PC-3 (cell line): Measurements from ENCODE around the gene SHROOM2. TPM values are rescaled to one million over a fixed set of nuclear protein-coding genes. Genes with fewer than 3 reads are reported as not detected.

Experiments
- ATAC-seq: fragments of 200-7000 bp; cut with Tn5 transposase; 2 replicates; pipeline ENCODE4 v1.9.1; 2020; ENCODE audit warnings: mild to moderate bottlenecking, moderate library complexity
- BruUV-seq: library from RNA; stranded (reverse); fragments of 400-500 nt; replicated peaks from 2 replicates; lab custom pipeline; 2021; lab: Mats Ljungman, UMichigan
- CTCF ChIA-PET: fragments of 300-600 bp; sonication (Branson Sonifier 250); formaldehyde crosslinking; loops from one replicate; lab custom pipeline; 2022; ENCODE audit warnings: antibody characterized with exemption; lab: Charles Lee
- POLR2A ChIA-PET: fragments of 300-600 bp; sonication (Branson Sonifier 250); formaldehyde crosslinking; loops from one replicate; lab custom pipeline; 2022; ENCODE audit warnings: antibody characterized with exemption; ENCODE audit not compliant: unreplicated experiment; lab: Charles Lee
- DNase-seq: peaks from one replicate; pipeline ENCODE4 v3.0.0-alpha.2; 2015
- H2AFZ ChIP-seq: fragments of 300-600 bp; sonication (generic); 2 replicates; pipeline ENCODE4 v1.6.0; 2016; ENCODE audit warnings: antibody characterized with exemption, low read length
- H3F3A ChIP-seq: fragments of 300-600 bp; sonication (generic); one replicate; pipeline ENCODE4 v1.6.0; 2017; ENCODE audit warnings: antibody characterized with exemption, low read length, control low read depth, mild to moderate bottlenecking; ENCODE audit not compliant: unreplicated experiment
- H3K27ac ChIP-seq: fragments of 300-600 bp; sonication (generic); 2 replicates; pipeline ENCODE4 v1.5.1; 2016; ENCODE audit warnings: mild to moderate bottlenecking, low read length
- H3K27me3 ChIP-seq: fragments of 300-600 bp; sonication (generic); 2 replicates; pipeline ENCODE4 v1.6.1; 2016; ENCODE audit warnings: low read length, mixed read lengths
- H3K36me3 ChIP-seq: fragments of 300-600 bp; sonication (generic); 2 replicates; pipeline ENCODE4 v1.6.1; 2016; ENCODE audit warnings: low read depth, mixed run types, low read length, mixed read lengths
- H3K4me1 ChIP-seq: fragments of 300-600 bp; sonication (generic); 2 replicates; pipeline ENCODE4 v1.5.1; 2016; ENCODE audit warnings: low read length; ENCODE audit not compliant: insufficient read depth
- H3K4me2 ChIP-seq: fragments of 300-600 bp; sonication (generic); 2 replicates; pipeline ENCODE4 v1.6.0; 2016; ENCODE audit warnings: low read length
- H3K4me3 ChIP-seq: fragments of 300-600 bp; sonication (generic); 2 replicates; pipeline ENCODE4 v1.5.1; 2016; ENCODE audit warnings: mild to moderate bottlenecking, low read length, mixed read lengths
- H3K79me2 ChIP-seq: fragments of 300-600 bp; sonication (generic); 2 replicates; pipeline ENCODE4 v1.6.1; 2017; ENCODE audit warnings: low read length, mixed read lengths
- H3K9ac ChIP-seq: fragments of 300-600 bp; sonication (generic); 2 replicates; pipeline ENCODE4 v1.6.0; 2016; ENCODE audit warnings: mild to moderate bottlenecking, low read length
- H3K9me2 ChIP-seq: fragments of 300-600 bp; sonication (generic); replicated peaks from 2 replicates; pipeline ENCODE4 v1.6.1; 2016; ENCODE audit warnings: mixed run types, low read length, mixed read lengths
- H3K9me3 ChIP-seq: fragments of 300-600 bp; sonication (generic); 2 replicates; pipeline ENCODE4 v1.6.1; 2016; ENCODE audit warnings: low read length, mixed read lengths
- H4K20me1 ChIP-seq: fragments of 300-600 bp; sonication (generic); 2 replicates; pipeline ENCODE4 v1.6.1; 2016; ENCODE audit warnings: low read length, mixed read lengths
- EZH2 ChIP-seq: fragments of 300-600 bp; sonication (generic); IDR thresholded peaks from one replicate; pipeline ENCODE4 v1.6.1; 2017; ENCODE audit warnings: antibody characterized with exemption, mild to moderate bottlenecking, low read length; ENCODE audit not compliant: unreplicated experiment
- EZH2phosphoT487 ChIP-seq: fragments of 300-600 bp; sonication (generic); IDR thresholded peaks from 2 replicates; pipeline ENCODE4 v1.6.1; 2018; ENCODE audit warnings: mild to moderate bottlenecking, antibody characterized with exemption, low read length, borderline replicate concordance
- intact Hi-C: fragments of 100-400 bp; cut with micrococcal nuclease; formaldehyde crosslinking; loops from 2 replicates; pipeline ENCODE4 v1.9.0; 2023
- total RNA-seq: library from RNA; depleted of rRNA; stranded (reverse); fragments of >200 nt; gene quantifications from 2 replicates; pipeline ENCODE4 v1.2.3, GENCODE V29; 2014
- TF ChIP-seq, protein P1 (sequence below): fragments of 300-600 bp; sonication (generic); conservative IDR thresholded peaks from 2 replicates; pipeline ENCODE4 v1.5.1; 2017; ENCODE audit warnings: antibody characterized with exemption, low read depth, mild to moderate bottlenecking, low read length

SHROOM2 gene
- total RNA-seq, 1 experiment from 2014 or later, result 6.5 TPM

DNA sequence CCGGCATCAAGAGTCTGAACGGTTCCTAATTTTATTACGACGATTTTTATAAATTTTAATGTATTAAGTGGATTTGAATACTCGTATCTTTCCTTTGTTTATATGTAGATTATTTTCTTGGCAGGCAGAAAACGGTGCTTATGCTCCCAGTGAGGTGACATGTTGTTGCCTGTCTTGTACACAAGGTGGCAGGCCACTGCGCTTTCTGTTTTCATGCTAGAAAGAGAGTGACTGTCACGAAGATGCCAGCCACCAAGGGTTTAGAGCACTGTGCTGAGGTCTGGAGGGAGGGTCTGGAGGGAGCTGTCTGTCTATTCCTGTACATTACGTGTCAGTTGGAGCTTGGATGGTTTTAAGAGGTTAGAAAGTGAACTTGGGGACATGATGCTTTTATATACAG, 87.7 kb downstream of the SHROOM2 start:
- ATAC-seq, result peak; percentile 69
- POLR2A ChIA-PET, result no interaction called here
- H2AFZ ChIP-seq, result peak overlapping the region; percentile 5; the same call in 1 of the 2 replicates
- no peaks in the 10 kb centered on the region for H3K79me2 ChIP-seq
- peak overlapping the region; percentile 43 for H3K27ac ChIP-seq
- H3K9ac ChIP-seq, result no peak overlapping the region
- H3K27me3 ChIP-seq, result no peaks in the 10 kb centered on the region
- H3K4me1 ChIP-seq, result peaks cover 17% of the 10 kb centered on the region
- H3F3A ChIP-seq, result no peaks in the 10 kb centered on the region
- peak; percentile 61 for DNase-seq
- H4K20me1 ChIP-seq, result no peaks in the 10 kb centered on the region
- no TSS peak for BruUV-seq
- TF ChIP-seq EZH2phosphoT487, result no peak
- no peak for TF ChIP-seq EZH2
- TF ChIP-seq, protein P1, sequence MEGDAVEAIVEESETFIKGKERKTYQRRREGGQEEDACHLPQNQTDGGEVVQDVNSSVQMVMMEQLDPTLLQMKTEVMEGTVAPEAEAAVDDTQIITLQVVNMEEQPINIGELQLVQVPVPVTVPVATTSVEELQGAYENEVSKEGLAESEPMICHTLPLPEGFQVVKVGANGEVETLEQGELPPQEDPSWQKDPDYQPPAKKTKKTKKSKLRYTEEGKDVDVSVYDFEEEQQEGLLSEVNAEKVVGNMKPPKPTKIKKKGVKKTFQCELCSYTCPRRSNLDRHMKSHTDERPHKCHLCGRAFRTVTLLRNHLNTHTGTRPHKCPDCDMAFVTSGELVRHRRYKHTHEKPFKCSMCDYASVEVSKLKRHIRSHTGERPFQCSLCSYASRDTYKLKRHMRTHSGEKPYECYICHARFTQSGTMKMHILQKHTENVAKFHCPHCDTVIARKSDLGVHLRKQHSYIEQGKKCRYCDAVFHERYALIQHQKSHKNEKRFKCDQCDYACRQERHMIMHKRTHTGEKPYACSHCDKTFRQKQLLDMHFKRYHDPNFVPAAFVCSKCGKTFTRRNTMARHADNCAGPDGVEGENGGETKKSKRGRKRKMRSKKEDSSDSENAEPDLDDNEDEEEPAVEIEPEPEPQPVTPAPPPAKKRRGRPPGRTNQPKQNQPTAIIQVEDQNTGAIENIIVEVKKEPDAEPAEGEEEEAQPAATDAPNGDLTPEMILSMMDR, result peak; percentile 67
- CTCF ChIA-PET, result interaction anchor here (0.5 kb wide), 1 partner anchor 8 kb away, joined by 10 read pairs; no protein-coding TSS in a partner anchor
- peak overlapping the region; percentile 67 for H3K4me2 ChIP-seq
- H3K4me3 ChIP-seq, result peak overlapping the region; percentile 2; the same call in 1 of the 2 replicates
- H3K9me2 ChIP-seq, result no peaks in the 10 kb centered on the region
- intact Hi-C loops, result loop anchor here (2.0 to 10.0 kb wide), 3 partner anchors 45 to 149 kb away; partner anchors contain the start of gene SHROOM2
- H3K36me3 ChIP-seq, result no peaks in the 10 kb centered on the region
- H3K9me3 ChIP-seq, result no peaks in the 10 kb centered on the region

DNA sequence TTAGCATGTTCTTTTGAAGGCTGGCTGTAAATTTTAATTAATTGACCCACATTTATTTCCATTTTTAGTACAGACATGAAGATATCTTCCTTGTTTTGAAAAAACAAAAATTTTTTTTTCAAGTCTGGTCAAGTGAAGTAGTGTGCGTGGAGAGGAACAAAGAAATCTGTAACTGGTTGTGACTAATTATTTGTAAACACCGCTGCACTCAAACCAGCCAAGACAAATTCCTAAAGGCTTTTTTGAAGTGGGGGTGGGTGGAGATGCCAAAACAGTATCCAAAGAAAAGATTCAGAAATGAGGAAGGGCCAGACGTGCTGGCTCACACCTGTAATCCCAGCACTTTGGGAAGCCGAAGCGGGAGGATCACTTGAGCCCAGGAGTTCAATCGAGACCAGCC, 88.3 kb downstream of the SHROOM2 start:
- ATAC-seq (peak; percentile 85), DNase-seq (peak; percentile 72)
- H3K9me2 ChIP-seq, result no peaks in the 10 kb centered on the region
- no peaks in the 10 kb centered on the region for H3K27me3 ChIP-seq
- peak overlapping the region; percentile 67 for H3K4me2 ChIP-seq
- H3K36me3 ChIP-seq, result no peaks in the 10 kb centered on the region
- no peaks in the 10 kb centered on the region for H4K20me1 ChIP-seq
- intact Hi-C loops, result loop anchor here (2.0 to 10.0 kb wide), 3 partner anchors 46 to 150 kb away; partner anchors contain the start of gene SHROOM2
- no peak overlapping the region for H3K9ac ChIP-seq
- H3K4me1 ChIP-seq, result peaks cover 17% of the 10 kb centered on the region
- H3F3A ChIP-seq, result no peaks in the 10 kb centered on the region
- BruUV-seq, result no TSS peak
- H2AFZ ChIP-seq, result peak overlapping the region; percentile 5; the same call in 1 of the 2 replicates
- H3K27ac ChIP-seq, result peak overlapping the region; percentile 43
- TF ChIP-seq, protein P1, result no peak
- H3K9me3 ChIP-seq, result no peaks in the 10 kb centered on the region
- peak overlapping the region; percentile 2; the same call in 1 of the 2 replicates for H3K4me3 ChIP-seq
- POLR2A ChIA-PET, result no interaction called here
- CTCF ChIA-PET, result interaction anchor here (0.5 kb wide), 1 partner anchor 8 kb away, joined by 10 read pairs; no protein-coding TSS in a partner anchor
- H3K79me2 ChIP-seq, result no peaks in the 10 kb centered on the region

DNA sequence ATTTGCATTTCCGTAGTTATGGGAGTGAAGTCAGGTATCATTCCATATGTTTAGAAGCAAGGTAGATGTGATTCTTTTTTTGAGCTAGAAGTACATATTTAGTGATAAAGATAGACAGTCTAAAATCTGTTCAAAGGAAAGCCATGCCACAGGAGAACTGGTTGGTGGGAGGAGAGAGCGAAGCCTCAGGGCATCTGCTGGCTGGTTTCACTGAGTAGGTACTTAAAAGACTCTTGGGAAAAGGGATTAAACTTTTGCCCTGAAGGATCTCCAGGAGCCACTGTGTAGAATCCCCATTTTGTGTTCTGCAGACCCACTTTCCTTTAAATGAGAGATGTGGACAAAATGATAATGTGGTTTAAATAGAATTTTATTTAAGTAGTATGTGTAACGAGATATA, 89.6 kb downstream of the SHROOM2 start:
- BruUV-seq, result no TSS peak
- H3K36me3 ChIP-seq, result no peaks in the 10 kb centered on the region
- ATAC-seq, result no peak

More for the DNA sequence above, 89.6 kb downstream of the SHROOM2 start:
- H3K4me1 ChIP-seq, result peaks cover 17% of the 10 kb centered on the region
- intact Hi-C loops, result loop anchor here (2.0 to 10.0 kb wide), 2 partner anchors 47 to 151 kb away; no protein-coding TSS in a partner anchor
- no peak overlapping the region for H2AFZ ChIP-seq
- H3K27ac ChIP-seq, result no peak overlapping the region
- H3K9me3 ChIP-seq, result no peaks in the 10 kb centered on the region
- H4K20me1 ChIP-seq, result no peaks in the 10 kb centered on the region
- no peaks in the 10 kb centered on the region for H3F3A ChIP-seq
- no peak overlapping the region for H3K4me3 ChIP-seq
- TF ChIP-seq EZH2 (no peak), EZH2phosphoT487 (no peak)
- TF ChIP-seq, protein P1, result no peak
- ChIA-PET POLR2A (no interaction called here), CTCF (no interaction called here)
- DNase-seq, result no peak
- no peaks in the 10 kb centered on the region for H3K79me2 ChIP-seq
- no peak overlapping the region for H3K4me2 ChIP-seq
- H3K9ac ChIP-seq, result no peak overlapping the region
- no peaks in the 10 kb centered on the region for H3K9me2 ChIP-seq
- no peaks in the 10 kb centered on the region for H3K27me3 ChIP-seq
